Esophagus squamous epithelium (tissue), 4 donors: ENCODE results near the gene OTOP1.

Experiments used
- POLR2A ChIP-seq, 4 donors: fragments of 450-650 bp; IDR thresholded peaks; one replicate each; pipeline ENCODE4 v1.6.1; 2017; ENCODE audit warnings: antibody characterized with exemption in 4 of 4, mild to moderate bottlenecking in 4 of 4, moderate library complexity in 3 of 4
- TF ChIP-seq, protein P1 (sequence below), 6 experiments: fragments of 450-650 bp in 4 of 6; fragments of 200-600 bp in 2 of 6; sonication (generic) in 2 of 6; IDR thresholded peaks; one replicate each; pipeline ENCODE4 v1.5.1; 2016 to 2019; ENCODE audit warnings: antibody characterized with exemption in 6 of 6, mild to moderate bottlenecking in 4 of 6, moderate library complexity in 4 of 6

DNA sequence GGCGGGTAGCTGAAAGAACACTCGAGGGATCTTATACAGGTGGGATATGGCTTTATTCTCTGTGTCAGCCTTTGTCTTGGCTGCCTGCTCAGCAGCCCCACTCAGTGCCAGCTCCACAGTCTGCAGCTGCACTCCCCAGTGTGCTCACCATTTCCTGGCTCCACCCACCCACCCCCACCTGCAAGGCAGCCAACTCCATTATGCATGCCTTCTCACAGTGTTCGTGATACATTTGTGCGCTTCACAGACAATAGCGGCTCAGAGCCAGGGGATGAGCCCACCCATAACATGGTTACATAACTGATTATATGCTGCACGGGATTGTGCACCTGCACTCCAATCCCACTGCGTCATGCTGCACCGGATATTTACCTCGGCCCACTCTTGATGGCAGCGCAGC lies 30.1 kb upstream of the OTOP1 start:
- TF ChIP-seq, protein P1, sequence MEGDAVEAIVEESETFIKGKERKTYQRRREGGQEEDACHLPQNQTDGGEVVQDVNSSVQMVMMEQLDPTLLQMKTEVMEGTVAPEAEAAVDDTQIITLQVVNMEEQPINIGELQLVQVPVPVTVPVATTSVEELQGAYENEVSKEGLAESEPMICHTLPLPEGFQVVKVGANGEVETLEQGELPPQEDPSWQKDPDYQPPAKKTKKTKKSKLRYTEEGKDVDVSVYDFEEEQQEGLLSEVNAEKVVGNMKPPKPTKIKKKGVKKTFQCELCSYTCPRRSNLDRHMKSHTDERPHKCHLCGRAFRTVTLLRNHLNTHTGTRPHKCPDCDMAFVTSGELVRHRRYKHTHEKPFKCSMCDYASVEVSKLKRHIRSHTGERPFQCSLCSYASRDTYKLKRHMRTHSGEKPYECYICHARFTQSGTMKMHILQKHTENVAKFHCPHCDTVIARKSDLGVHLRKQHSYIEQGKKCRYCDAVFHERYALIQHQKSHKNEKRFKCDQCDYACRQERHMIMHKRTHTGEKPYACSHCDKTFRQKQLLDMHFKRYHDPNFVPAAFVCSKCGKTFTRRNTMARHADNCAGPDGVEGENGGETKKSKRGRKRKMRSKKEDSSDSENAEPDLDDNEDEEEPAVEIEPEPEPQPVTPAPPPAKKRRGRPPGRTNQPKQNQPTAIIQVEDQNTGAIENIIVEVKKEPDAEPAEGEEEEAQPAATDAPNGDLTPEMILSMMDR (IDR thresholded peaks at IDR 0.05): no peak
- no peak for TF ChIP-seq POLR2A (IDR thresholded peaks at IDR 0.05)
